CD8-positive, alpha-beta memory T cell (primary cell): Measurements from ENCODE around the gene LINGO1. TPM values are rescaled to one million over a fixed set of nuclear protein-coding genes. Genes with fewer than 3 reads are reported as not detected.

Source experiments
- CTCF ChIA-PET: fragments of 350-600 bp; sonication (Branson Sonifier 250); formaldehyde crosslinking; loops from one replicate; lab custom pipeline; 2021; ENCODE audit warnings: antibody characterized with exemption; lab: Charles Lee
- POLR2A ChIA-PET: fragments of 350-600 bp; sonication (Branson Sonifier 250); formaldehyde crosslinking; loops from one replicate; lab custom pipeline; 2021; ENCODE audit warnings: antibody characterized with exemption; lab: Charles Lee
- DNase-seq, 5 donors: peaks; one replicate each; pipeline versions ENCODE4 v3.0.0 to v3.0.0-alpha.2; 2020 to 2022; ENCODE audit warnings: mixed read lengths in 1 of 5
- H3K27ac ChIP-seq: one replicate; pipeline ENCODE4 v1.7.0; 2013; ENCODE audit warnings: low read depth, mild to moderate bottlenecking, low read length, moderate library complexity
- H3K27me3 ChIP-seq: 2 replicates; pipeline ENCODE4 v1.7.0; 2013; ENCODE audit warnings: low read length, mild to moderate bottlenecking; ENCODE audit not compliant: insufficient read depth, poor library complexity, severe bottlenecking
- H3K36me3 ChIP-seq: 2 replicates; pipeline ENCODE4 v1.7.0; 2013; ENCODE audit warnings: mild to moderate bottlenecking, low read length, moderate library complexity; ENCODE audit not compliant: insufficient read depth
- H3K4me1 ChIP-seq: 2 replicates; pipeline ENCODE4 v1.7.0; 2013; ENCODE audit warnings: mild to moderate bottlenecking, low read length, moderate library complexity; ENCODE audit not compliant: insufficient read depth
- H3K4me3 ChIP-seq: 2 replicates; pipeline ENCODE4 v1.7.0; 2013; ENCODE audit warnings: mild to moderate bottlenecking, low read length
- H3K9me3 ChIP-seq: 2 replicates; pipeline ENCODE4 v1.7.0; 2013; ENCODE audit warnings: mild to moderate bottlenecking, low read length
- H3K27ac Mint-ChIP-seq, 8 donors: one replicate each; pipeline ENCODE4 v1.8.0; 2020 to 2021; ENCODE audit warnings: mixed read lengths in 8 of 8, mild to moderate bottlenecking in 6 of 8, inconsistent platforms in 3 of 8, moderate library complexity in 3 of 8
- H3K27me3 Mint-ChIP-seq, 2 donors: one replicate each; pipeline ENCODE4 v1.8.0; 2020 to 2021; ENCODE audit warnings: mixed read lengths in 2 of 2, mild to moderate bottlenecking in 1 of 2, moderate library complexity in 1 of 2
- H3K36me3 Mint-ChIP-seq, 3 donors: one replicate each; pipeline ENCODE4 v1.8.0; 2020 to 2021; ENCODE audit warnings: mixed read lengths in 3 of 3, inconsistent platforms in 1 of 3, mild to moderate bottlenecking in 1 of 3
- H3K4me1 Mint-ChIP-seq, 3 donors: one replicate each; pipeline ENCODE4 v1.8.0; 2020 to 2021; ENCODE audit warnings: mixed read lengths in 3 of 3, inconsistent platforms in 1 of 3, mild to moderate bottlenecking in 1 of 3
- H3K4me3 Mint-ChIP-seq, 7 donors: one replicate each; pipeline ENCODE4 v1.8.0; 2020 to 2021; ENCODE audit warnings: mixed read lengths in 7 of 7, mild to moderate bottlenecking in 6 of 7, moderate library complexity in 4 of 7, inconsistent platforms in 2 of 7
- H3K9me3 Mint-ChIP-seq, 5 donors: one replicate each; pipeline ENCODE4 v1.8.0; 2020 to 2022; ENCODE audit warnings: mixed read lengths in 5 of 5, mild to moderate bottlenecking in 3 of 5, moderate library complexity in 2 of 5, inconsistent platforms in 1 of 5
- polyA plus RNA-seq: library from polyadenylated mRNA; unstranded; fragments of 300-500 nt; fragmentation: Illumina TruSeq; gene quantifications from one replicate; pipeline ENCODE4 v1.2.3, GENCODE V29; 2021
- total RNA-seq, 2 experiments: library from RNA; stranded (reverse); gene quantifications; one replicate each; pipeline ENCODE4 v1.2.3, GENCODE V29; 2021

LINGO1 gene, protein sequence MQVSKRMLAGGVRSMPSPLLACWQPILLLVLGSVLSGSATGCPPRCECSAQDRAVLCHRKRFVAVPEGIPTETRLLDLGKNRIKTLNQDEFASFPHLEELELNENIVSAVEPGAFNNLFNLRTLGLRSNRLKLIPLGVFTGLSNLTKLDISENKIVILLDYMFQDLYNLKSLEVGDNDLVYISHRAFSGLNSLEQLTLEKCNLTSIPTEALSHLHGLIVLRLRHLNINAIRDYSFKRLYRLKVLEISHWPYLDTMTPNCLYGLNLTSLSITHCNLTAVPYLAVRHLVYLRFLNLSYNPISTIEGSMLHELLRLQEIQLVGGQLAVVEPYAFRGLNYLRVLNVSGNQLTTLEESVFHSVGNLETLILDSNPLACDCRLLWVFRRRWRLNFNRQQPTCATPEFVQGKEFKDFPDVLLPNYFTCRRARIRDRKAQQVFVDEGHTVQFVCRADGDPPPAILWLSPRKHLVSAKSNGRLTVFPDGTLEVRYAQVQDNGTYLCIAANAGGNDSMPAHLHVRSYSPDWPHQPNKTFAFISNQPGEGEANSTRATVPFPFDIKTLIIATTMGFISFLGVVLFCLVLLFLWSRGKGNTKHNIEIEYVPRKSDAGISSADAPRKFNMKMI
- total RNA-seq, result not detected
- polyA plus RNA-seq, result not detected

DNA sequence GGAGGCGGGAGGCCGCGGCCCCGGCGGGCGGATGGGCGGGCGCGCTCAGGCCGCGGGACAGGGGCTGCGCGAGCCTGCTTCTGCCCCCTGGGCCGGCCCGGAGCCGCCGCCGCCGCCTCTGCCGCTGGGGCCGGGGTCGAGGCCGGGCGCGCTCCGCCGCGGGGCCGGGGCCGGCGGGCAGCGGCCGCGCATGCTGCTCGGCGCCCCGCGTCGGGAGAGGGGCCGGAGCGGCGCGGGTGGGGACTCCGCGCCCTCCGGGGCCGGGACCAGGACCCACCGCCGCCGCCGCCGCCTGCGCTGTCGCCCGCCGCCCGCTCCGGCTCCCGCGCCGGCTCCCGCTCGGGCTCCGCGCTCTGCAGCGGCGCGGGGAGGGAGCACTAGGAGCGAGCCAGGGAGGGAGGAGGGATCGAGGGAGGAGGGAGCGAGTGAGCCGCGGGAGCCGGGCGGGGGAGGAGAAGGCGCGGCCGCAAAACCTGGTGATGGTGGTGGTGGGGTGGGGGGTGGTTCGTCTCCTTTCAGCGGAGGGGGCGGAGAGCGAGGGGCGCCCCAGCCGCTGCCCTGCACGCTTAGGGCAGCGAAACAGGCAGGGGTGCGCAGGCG, at the start of gene LINGO1:
LINGO1 (minus strand) TSS at position 379 of the 600 bp plus-strand sequence. CDS start 597 bp downstream, outside the sequence.
- no peaks in the 10 kb centered on the region for H3K9me3 Mint-ChIP-seq
- ChIA-PET CTCF (interaction anchor here (0.6 to 1.6 kb wide), 2 partner anchors 91 to 864 kb away, joined by 3 read pairs; no protein-coding TSS in a partner anchor), POLR2A (no interaction called here)
- Histone ChIP-seq H3K9me3 (no peaks in the 10 kb centered on the region), H3K27ac (peak within 1 kb of the TSS; percentile 31), H3K36me3 (no peaks in the 10 kb centered on the region), H3K4me3 (no peak within 1 kb of the TSS), H3K4me1 (peaks cover 14% of the 10 kb centered on the region), H3K27me3 (peaks cover 15% of the 10 kb centered on the region)
- H3K4me3 Mint-ChIP-seq, result peak within 1 kb of the TSS; percentile 49 to 79 (median 70)
- H3K36me3 Mint-ChIP-seq, result no peaks in the 10 kb centered on the region
- peaks cover 31 to 52% of the 10 kb centered on the region in 2 donors for H3K27me3 Mint-ChIP-seq
- DNase-seq, result no peak
- no peak within 1 kb of the TSS for H3K27ac Mint-ChIP-seq
- peaks cover 12 to 18% (median 15%) of the 10 kb centered on the region in 3 donors for H3K4me1 Mint-ChIP-seq

DNA sequence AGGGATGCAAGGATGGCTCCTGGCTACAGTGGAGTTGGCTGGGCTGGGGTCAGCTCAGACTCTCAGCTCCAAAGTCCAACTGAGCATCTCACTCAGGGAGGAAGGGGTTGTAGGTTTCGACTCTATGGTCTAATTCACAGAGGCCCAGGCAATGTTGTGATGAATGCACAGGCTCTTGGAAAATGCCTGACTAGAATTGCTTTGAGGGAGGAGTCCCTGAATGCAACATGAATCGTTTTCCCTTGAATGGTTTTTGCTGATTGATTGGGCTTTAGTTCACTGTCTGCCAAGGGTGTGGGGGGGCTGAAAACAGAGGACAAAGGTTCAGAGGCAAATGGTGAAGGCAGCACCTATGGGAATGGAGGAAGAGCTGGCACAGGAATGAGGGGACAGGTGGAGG, 48.6 kb upstream of the LINGO1 start:
- POLR2A ChIA-PET, result no interaction called here
- no peaks in the 10 kb centered on the region for H3K27me3 ChIP-seq
- no peaks in the 10 kb centered on the region for H3K4me1 Mint-ChIP-seq
- no peaks in the 10 kb centered on the region for H3K36me3 ChIP-seq
- no peaks in the 10 kb centered on the region for H3K36me3 Mint-ChIP-seq
- no peak overlapping the region for H3K4me3 Mint-ChIP-seq
- H3K27me3 Mint-ChIP-seq, result peaks cover 11 to 40% of the 10 kb centered on the region in 2 donors
- H3K4me1 ChIP-seq, result no peaks in the 10 kb centered on the region
- no peak for DNase-seq
- no peak overlapping the region for H3K4me3 ChIP-seq
- H3K9me3 Mint-ChIP-seq, result no peaks in the 10 kb centered on the region
- peak overlapping the region in 1 of 8 donors; percentile 61 for H3K27ac Mint-ChIP-seq
- no peak overlapping the region for H3K27ac ChIP-seq
- no peaks in the 10 kb centered on the region for H3K9me3 ChIP-seq
- CTCF ChIA-PET, result no interaction called here

DNA sequence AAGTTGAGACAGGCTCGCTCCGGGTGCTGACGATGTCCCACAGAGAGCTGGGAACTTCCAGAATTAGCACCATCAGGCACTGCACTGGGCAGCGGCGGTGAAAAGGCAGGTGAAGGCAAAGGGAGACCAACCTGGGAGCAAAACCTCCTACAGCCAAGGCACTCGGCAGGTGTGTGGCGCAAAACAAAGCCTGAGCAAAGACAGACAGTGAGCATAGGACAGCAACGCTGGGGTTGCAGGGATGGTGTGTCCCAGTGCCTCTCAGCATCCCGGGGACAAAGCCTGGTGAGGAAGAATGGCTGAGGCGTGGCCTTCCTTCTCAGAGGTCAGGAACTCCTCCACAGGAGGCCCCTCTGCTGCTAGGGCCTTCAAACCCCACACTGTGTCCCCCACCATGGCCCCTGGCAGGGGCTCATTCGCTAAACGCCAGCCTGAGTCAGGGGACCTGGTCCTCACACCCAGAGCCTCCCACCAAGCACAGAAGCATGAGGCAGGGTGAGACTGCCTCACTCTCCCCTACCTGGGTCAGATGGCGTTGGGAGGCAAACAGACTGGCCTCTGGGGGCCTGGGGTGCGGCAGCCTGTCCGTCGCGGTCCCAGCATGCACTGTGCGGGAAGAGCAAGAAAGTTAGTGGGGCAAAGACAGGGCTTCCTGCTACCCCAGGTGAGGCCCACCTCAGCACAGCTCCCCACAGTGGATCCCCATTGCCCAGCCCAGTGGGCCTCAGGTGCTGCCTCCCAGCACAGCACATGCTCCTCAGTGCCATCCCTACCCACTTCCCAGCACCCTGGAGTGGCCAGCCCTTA, 44.1 kb upstream of the LINGO1 start:
- H3K36me3 Mint-ChIP-seq, result no peaks in the 10 kb centered on the region

DNA sequence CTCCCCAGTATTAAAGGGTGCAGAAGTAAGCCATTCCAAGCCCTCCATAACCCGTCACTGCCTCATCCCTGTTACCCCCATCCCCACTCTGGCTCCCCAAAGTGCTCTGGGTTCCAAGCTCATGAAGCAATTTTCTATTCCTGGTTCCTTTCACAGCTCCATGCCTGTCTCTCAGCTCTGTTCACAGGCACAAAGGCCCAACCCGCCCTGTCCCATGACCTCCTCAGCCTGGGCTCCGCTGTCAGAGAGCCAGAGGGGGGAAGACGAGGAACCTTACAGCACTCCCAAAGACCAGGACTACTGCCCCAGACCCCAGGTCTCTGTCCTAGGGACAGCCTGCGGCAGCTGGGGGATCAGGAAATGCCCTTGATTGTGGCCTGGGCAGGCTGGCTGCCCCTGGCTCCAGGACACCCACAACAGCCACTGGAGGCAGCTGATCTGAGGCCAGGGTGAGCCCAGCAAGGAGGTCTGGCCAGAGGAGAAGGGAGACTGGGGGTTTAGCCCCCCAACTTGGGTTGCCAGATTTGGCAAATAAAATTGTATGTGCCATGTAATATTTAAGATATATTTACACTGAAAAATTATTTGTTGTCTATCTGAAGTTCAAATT, 43.2 kb upstream of the LINGO1 start:
- no peak overlapping the region for H3K27ac ChIP-seq
- ChIA-PET POLR2A (no interaction called here), CTCF (no interaction called here)
- H3K4me3 ChIP-seq, result no peak overlapping the region
- H3K4me1 Mint-ChIP-seq, result no peaks in the 10 kb centered on the region
- H3K36me3 Mint-ChIP-seq, result no peaks in the 10 kb centered on the region
- no peaks in the 10 kb centered on the region for H3K9me3 Mint-ChIP-seq
- H3K27me3 Mint-ChIP-seq, result peaks cover 11 to 28% of the 10 kb centered on the region in 2 donors
- no peaks in the 10 kb centered on the region for H3K36me3 ChIP-seq
- H3K4me1 ChIP-seq, result no peaks in the 10 kb centered on the region
- H3K9me3 ChIP-seq, result no peaks in the 10 kb centered on the region
- no peak overlapping the region for H3K4me3 Mint-ChIP-seq
- DNase-seq, result no peak
- H3K27me3 ChIP-seq, result no peaks in the 10 kb centered on the region
- H3K27ac Mint-ChIP-seq, result no peak overlapping the region

More for the DNA sequence above, 44.1 kb upstream of the LINGO1 start:
- Mint-ChIP-seq H3K4me1 (no peaks in the 10 kb centered on the region), H3K27ac (no peak overlapping the region), H3K4me3 (no peak overlapping the region), H3K9me3 (no peaks in the 10 kb centered on the region), H3K27me3 (peaks cover 11 to 31% of the 10 kb centered on the region in 2 donors)
- no peak overlapping the region for H3K27ac ChIP-seq
- no peaks in the 10 kb centered on the region for H3K9me3 ChIP-seq
- CTCF ChIA-PET, result no interaction called here
- H3K4me3 ChIP-seq, result no peak overlapping the region
- POLR2A ChIA-PET, result no interaction called here
- no peaks in the 10 kb centered on the region for H3K27me3 ChIP-seq
- no peak for DNase-seq
- H3K36me3 ChIP-seq, result no peaks in the 10 kb centered on the region
- H3K4me1 ChIP-seq, result no peaks in the 10 kb centered on the region

DNA sequence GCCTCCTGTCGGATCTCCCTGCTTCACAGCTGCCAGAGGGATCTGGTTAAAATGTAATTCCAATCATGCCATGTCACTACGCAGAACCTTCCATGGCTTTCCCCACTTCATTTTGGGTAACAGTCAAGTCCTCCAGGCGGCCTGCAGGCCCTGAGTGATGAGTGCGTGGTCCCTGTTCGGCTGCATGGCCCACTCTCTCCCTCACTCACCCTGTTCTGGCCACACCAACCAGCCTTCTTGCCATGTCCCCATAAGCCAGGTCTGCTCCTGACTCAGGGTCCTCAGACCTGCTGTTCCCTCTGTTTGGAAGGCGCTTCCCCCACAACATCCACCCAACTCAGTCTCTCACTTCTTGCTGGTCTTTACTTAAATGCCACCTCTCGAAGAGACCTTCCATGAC, 41.6 kb upstream of the LINGO1 start:
- H3K27ac Mint-ChIP-seq, result no peak overlapping the region

DNA sequence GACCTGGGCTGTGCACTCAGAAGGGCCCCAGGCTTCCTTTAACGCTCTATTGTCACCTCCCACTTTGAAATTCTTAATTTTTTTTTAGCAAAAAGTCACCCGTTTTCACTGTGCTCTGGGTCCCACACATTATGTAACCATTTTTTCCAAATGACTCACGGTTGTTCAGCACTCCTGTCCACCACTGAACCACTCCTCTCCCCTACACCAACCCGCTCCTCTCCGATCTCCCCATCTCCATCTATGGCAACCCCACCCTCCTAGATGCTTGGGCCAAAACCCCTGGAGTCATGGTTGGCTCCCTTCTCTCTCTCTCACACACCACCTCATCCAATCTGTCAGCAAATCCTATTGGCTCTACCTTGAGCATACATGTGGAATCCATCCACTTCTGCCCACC, 41.2 kb upstream of the LINGO1 start:
- Histone ChIP-seq H3K36me3 (no peaks in the 10 kb centered on the region), H3K9me3 (no peaks in the 10 kb centered on the region), H3K27ac (no peak overlapping the region), H3K4me1 (no peaks in the 10 kb centered on the region), H3K4me3 (no peak overlapping the region), H3K27me3 (no peaks in the 10 kb centered on the region)
- CTCF ChIA-PET, result no interaction called here
- Mint-ChIP-seq H3K4me3 (no peak overlapping the region), H3K27ac (no peak overlapping the region), H3K27me3 (peaks cover 13 to 36% of the 10 kb centered on the region in 2 donors), H3K9me3 (no peaks in the 10 kb centered on the region), H3K36me3 (no peaks in the 10 kb centered on the region), H3K4me1 (no peaks in the 10 kb centered on the region)
- POLR2A ChIA-PET, result no interaction called here
- DNase-seq, result no peak

More for the DNA sequence above, 41.6 kb upstream of the LINGO1 start:
- H3K4me3 Mint-ChIP-seq, result no peak overlapping the region
- no peak overlapping the region for H3K27ac ChIP-seq
- H3K27me3 Mint-ChIP-seq, result peaks cover 11 to 38% of the 10 kb centered on the region in 2 donors
- no peaks in the 10 kb centered on the region for H3K9me3 ChIP-seq
- H3K4me1 Mint-ChIP-seq, result no peaks in the 10 kb centered on the region
- no peaks in the 10 kb centered on the region for H3K36me3 ChIP-seq
- CTCF ChIA-PET, result no interaction called here
- H3K36me3 Mint-ChIP-seq, result no peaks in the 10 kb centered on the region
- H3K9me3 Mint-ChIP-seq, result no peaks in the 10 kb centered on the region
- no peaks in the 10 kb centered on the region for H3K4me1 ChIP-seq
- DNase-seq, result no peak
- no peak overlapping the region for H3K4me3 ChIP-seq
- H3K27me3 ChIP-seq, result no peaks in the 10 kb centered on the region
- POLR2A ChIA-PET, result no interaction called here

DNA sequence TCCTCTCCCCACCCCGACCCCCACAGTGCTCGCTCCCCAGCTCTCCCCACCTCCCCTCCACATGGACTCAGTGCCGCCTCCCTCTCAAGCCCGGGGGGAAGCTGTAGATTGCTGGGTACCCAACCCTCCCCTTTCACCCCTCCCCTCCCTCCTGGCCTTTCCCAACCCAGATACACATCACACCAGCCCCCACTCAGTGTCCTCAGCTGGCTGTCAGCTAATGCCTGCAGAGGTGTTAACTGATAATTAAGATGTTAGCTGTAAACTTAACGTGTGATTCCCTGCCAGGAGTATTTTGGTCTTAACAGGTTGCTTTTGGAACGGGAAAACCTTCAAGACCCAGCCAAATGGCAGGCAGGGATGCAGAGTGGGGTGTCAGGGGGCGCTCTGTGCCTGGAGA, 39.4 kb upstream of the LINGO1 start:
- Histone ChIP-seq H3K27ac (no peak overlapping the region), H3K9me3 (no peaks in the 10 kb centered on the region), H3K27me3 (no peaks in the 10 kb centered on the region), H3K4me1 (no peaks in the 10 kb centered on the region), H3K36me3 (no peaks in the 10 kb centered on the region), H3K4me3 (no peak overlapping the region)
- Mint-ChIP-seq H3K36me3 (no peaks in the 10 kb centered on the region), H3K9me3 (no peaks in the 10 kb centered on the region), H3K4me3 (no peak overlapping the region), H3K27me3 (peaks cover 9 to 32% of the 10 kb centered on the region in 2 donors), H3K4me1 (no peaks in the 10 kb centered on the region), H3K27ac (no peak overlapping the region)
- no peak for DNase-seq
- CTCF ChIA-PET, result no interaction called here
- POLR2A ChIA-PET, result no interaction called here
